HG03025 (cell line): Measurements from ENCODE around the gene SLC28A2.
"Not testable (repeated sequence)": the region's sequence is repeated elsewhere in the genome, so short reads cannot be mapped to it uniquely, and the experiment has no call there.

Experiments
- ATAC-seq: cut with Tn5 transposase; IDR thresholded peaks from one replicate; pipeline ENCODE4 v1.9.1; 2021; ENCODE audit warnings: mild to moderate bottlenecking, moderate library complexity; ENCODE audit not compliant: unreplicated experiment, low FRiP score

SLC28A2 gene, protein sequence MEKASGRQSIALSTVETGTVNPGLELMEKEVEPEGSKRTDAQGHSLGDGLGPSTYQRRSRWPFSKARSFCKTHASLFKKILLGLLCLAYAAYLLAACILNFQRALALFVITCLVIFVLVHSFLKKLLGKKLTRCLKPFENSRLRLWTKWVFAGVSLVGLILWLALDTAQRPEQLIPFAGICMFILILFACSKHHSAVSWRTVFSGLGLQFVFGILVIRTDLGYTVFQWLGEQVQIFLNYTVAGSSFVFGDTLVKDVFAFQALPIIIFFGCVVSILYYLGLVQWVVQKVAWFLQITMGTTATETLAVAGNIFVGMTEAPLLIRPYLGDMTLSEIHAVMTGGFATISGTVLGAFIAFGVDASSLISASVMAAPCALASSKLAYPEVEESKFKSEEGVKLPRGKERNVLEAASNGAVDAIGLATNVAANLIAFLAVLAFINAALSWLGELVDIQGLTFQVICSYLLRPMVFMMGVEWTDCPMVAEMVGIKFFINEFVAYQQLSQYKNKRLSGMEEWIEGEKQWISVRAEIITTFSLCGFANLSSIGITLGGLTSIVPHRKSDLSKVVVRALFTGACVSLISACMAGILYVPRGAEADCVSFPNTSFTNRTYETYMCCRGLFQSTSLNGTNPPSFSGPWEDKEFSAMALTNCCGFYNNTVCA

GRCh38 chr15:45251888-45252287, at the start of gene SLC28A2:
TSS of gene SLC28A2 (plus strand) at chr15:45252234. CDS start at chr15:45253216, 982 bp downstream.
- ATAC-seq, result no peak

- ATAC-seq, result no peak
These were observed 48.9 kb upstream of the SLC28A2 start for GRCh38 chr15:45203182-45203581.

DNA sequence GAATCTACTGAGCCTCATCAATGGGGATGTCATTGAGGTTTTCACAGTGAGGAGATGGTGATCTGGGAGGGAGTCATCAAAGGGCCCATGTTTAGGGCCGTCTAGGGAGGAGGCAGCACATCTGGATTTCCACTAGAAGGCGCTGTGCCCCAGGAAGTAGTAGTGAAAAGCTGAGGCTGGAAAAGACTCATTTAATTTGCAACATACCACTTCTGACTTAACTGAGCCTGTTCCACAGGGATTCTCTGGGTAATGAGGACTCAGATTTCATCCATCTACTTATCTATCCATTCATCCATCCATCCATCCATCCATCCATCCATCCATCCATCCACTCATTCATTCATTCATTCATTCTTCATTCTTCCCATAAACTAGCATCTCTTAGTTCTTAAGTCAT, 46.8 kb upstream of the SLC28A2 start:
- no peak for ATAC-seq

GRCh38 chr15:45212493-45212892, 39.5 kb upstream of the SLC28A2 start:
- no peak for ATAC-seq

DNA sequence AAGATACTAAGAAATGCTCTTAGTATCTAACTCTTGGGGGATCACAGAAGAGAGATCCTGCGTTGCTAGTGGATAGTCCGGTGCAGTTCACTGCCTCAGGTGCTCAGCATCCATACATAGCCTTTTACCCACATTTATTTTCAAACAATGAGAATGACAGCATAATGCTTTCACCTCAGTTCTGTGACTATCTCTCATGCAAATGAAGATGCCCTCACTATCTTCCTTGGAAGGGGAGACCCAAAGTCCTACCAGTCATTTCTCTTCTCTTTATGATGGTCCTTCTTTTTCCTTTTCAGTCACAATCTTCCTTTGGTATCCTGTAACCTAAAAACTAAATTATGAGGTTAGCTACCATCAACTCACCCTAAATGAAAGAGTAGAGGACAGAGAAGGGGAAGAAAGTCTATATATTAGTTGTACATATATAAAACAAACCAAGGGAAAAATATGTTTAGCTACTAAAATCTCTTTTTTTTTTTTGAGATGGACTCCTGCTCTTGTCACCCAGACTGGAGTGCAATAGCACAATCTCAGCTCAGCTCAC, 30.9 kb upstream of the SLC28A2 start:
- no peak for ATAC-seq

GRCh38 chr15:45221967-45222366, 30.1 kb upstream of the SLC28A2 start:
- no peak for ATAC-seq

DNA sequence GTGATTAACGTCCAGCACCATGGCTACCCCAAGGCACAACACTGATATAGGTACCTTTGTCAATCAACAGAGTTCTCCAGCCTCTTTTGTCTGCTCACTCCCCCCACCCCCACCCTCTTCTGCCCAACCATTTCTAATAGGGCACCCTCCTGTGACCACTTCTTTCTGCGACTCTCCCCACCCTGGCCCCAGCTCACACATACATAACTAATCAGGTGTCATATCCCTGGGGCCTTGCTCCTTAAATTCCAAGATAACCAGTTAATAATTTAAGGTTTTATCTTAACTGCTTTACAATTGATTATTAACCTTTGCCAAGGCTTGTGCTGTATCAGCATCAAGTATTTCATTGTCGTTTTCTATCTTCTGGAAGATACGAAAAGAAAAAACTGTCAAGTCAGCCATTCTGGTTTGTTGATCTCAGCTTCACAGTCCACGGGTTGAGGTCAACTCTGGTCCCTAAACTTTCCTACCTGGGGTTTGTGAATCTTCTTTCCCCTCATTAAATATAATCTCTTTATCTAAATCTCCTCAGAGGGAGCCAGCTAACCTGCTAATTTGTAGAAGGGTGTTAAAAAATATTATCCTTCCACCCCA, 27.3 kb upstream of the SLC28A2 start:
- no peak for ATAC-seq

DNA sequence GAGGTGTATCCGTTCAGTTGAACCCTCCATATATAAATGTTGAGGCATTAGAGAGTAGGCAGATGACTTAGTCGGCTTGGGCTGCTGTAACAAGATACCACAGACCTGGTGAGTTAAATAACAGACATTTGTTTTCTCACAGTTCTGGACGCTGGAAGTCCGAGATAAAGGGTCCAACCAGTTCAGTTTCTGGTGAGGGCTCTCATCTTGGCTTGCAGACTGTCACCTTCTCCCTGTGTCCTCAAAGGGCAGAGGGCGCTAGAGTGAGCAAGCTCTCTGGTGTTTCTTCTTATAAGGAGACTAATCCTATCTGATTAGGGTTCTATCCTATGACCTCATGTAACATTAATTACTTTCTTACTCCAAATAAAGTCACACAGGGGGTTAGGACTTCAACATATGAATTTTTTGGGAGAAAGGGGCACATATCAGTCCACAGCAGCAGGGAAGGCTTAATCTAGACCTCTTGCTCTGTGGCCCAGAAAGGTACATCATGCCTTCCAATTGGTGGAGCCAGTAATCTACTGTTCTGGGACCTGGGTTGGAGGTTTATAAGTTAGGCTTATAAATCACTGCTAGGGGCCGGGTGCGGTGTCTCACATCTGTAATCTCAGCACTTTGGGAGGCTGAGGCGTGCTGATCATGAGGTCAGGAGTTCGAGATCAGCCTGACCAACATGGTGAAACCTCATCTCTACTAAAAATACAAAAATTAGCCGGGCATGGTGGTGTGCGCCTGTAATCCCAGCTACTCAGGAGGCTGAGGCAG, 26.3 kb upstream of the SLC28A2 start:
- no peak for ATAC-seq

- no peak for ATAC-seq
These were observed 23.1 kb upstream of the SLC28A2 start for GRCh38 chr15:45228931-45229330.

DNA sequence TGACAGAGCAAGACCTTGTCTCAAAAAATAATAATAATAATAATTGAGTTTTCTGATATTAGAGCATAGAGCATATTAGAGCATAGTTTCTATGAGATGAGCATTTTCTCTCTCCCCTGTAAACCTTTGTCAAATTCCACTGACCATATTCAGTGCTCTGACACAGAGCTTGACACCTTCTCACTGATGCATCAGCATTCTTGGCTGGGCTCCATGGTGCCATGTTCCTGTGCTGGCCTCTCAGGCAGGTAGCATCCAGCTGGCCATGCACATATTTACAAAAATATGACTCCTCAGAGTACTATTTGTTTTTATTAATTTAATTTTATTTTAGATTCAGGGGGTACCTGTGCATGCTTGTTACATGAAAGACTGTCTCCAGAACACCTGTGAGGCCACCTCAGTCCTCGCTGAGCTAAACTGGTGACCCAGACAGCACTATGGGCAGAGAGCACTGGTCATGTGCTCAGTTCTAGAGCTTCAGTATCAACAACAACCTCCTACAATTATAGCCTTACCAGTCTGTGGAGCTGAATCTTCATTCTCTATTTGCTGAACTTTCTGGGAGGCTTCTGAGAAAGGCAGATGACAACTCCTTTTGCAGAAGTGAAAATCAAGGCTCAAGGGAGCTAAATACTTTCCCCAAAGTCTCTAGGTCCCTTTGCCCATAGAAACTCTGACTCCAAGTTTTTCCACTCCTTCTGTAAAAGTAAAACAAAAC, 21.6 kb upstream of the SLC28A2 start:
- ATAC-seq, result no peak

- ATAC-seq, result no peak
These were observed 20.9 kb upstream of the SLC28A2 start for GRCh38 chr15:45231132-45231531.

- no peak for ATAC-seq
These were observed 20.0 kb upstream of the SLC28A2 start for GRCh38 chr15:45231864-45232562.

DNA sequence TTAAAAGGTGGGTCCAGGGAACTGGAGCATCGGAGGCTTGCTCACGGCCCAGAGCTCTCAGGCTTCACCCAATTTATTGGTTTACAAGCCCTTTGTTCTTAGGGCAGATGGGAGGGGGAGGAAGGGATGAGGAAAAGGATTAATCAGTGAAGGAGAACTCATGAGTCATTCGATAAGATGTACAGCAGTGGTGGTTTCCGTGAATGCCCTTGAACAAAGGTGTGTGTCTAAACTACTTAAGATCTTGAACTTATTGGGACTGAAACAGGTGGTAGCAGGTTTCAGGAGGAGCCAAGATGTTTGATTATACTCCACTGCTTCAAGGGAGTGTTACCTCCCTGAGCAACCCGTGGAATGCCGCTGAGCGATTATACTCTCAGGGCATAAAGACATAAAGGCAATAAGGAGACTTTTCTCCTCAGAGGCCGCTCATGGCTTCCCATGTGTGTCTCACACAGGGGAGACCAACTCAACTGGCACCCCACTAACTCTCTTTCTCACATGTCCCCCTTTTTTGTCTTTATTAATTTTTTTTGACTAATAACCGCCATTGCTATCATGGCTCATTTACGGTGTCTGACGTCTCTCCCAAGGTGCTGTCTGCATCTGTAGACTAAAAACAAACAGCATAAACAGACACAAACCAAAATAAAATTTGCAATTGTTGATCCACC, 17.3 kb upstream of the SLC28A2 start:
- ATAC-seq, result no peak

DNA sequence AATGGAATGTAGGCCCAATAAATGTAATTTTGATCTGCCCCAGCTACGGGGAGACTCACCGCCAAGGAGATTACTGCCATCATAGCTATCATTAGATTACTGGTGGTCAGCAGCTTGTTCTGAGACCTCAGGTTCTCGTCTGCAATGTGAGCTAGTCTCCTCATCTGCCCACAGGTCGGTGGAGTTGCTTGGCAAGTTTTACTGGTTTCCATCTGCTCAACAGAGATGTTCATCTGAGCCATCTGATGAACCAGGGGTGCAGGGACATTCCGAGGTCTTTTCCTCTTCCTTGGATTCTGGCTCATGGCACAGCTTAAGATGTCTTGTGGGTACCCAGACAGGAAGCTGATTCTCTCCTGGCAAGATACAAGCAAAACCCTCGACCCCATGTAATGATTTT, 15.2 kb upstream of the SLC28A2 start:
- ATAC-seq, result not testable (repeated sequence)

DNA sequence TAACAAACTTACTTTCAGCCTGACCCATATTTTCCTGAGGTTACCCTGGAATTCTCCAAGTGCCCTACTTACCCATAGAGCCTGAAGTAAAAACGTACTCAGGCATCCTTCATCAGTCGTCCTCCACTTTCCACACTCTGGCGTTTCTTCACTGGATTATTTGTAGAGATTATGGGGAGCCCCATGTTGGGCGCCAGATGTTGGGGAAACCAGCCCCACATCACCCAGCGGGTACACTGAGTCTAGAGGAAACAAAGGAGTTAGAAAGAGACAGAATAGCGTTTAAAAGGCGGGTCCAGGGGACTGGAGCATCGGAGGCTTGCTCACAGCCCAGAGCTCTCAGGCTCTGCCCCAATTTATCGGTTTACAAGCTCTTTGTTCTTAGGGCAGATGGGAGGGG, 9.7 kb upstream of the SLC28A2 start:
- ATAC-seq, result no peak

DNA sequence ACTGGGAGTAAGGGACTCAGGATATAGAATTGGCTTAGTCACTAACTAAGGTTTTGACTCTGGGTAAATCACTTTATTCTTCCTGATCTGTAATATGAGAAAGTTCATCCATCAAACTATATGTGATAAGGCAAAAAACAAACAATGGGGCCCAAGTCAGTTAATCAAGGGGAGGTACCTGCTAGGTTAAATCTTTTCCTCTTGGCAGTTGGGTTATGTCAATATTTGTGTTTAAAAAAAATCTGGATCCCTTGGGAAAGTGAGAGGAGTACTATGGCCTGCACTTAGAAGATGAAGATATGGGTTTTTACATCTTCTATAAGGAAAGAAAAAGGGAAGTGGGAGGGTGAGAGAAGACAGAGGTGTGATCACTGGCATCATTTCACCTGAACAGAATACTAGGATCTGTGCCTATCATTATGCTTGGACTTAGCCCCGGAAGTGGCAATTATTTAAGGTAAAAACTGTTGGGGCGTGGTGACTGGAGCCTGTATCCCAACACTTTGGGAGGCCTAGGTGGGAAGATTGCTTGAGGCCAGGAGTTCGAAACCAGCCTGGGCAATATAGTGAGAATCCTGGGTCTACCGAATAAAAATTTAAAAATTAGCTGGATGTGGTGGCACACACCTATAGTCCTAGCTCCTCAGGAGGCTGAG, 2.8 kb upstream of the SLC28A2 start:
- ATAC-seq, result no peak

DNA sequence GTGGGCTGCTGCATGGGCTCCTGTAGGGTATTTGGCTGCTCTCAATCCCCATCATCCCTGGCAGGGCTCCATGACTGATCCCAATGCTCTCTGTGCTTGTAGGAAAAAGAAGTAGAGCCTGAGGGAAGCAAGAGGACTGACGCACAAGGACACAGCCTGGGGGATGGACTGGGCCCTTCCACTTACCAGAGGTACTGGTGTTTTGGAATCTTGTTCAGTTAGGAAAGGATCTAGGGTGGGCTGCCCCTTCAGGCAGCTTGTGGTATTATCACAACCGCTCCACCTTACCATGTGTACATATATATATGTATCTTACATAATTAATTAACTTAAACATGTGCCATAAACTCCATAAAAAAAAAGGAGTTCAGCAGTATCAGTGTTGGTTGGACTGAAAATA, 1.3 kb downstream of the SLC28A2 start:
- no peak for ATAC-seq

- ATAC-seq, result no peak
These were observed 2.4 kb downstream of the SLC28A2 start for GRCh38 chr15:45254405-45254804.
